ENCODE data around the gene IPO9.
"Not testable (repeated sequence)": the region's sequence is repeated elsewhere in the genome, so short reads cannot be mapped to it uniquely, and the experiment has no call there.

IPO9 gene

DNA sequence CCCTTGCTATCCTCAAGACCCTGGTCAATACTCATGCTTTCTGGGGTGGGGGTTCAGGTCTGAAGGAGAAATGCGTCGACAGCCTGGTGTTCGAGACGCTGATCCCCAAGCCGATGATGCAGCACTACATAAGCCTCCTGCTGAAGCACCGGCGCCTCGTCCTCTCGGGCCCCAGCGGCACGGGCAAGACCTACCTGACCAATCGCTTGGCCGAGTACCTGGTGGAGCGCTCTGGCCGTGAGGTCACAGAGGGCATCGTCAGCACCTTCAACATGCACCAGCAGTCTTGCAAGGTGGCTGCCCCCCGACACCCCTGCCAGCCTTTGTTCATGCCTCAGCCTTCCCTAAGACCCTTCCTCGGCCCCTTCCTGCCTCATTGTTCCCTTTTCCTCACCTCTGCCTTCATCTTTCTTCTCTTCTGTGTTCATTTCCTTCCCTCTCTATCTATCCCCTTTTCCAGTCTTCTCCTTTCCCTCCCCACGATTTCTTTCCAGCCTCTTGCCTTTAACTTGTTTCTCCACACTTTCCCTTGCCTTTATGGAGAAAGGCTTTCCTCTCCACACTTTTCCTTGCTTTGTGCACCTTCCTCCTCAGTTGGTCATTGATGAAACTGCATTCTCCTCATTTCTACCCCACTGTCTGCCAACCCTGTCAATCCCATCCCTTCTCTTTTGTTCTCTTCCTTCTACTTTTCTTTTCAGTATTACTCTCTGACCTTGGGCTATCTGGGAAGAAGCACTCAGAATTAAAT, 18.3 kb upstream of the IPO9 start:
- no peak for DNase-seq

DNA sequence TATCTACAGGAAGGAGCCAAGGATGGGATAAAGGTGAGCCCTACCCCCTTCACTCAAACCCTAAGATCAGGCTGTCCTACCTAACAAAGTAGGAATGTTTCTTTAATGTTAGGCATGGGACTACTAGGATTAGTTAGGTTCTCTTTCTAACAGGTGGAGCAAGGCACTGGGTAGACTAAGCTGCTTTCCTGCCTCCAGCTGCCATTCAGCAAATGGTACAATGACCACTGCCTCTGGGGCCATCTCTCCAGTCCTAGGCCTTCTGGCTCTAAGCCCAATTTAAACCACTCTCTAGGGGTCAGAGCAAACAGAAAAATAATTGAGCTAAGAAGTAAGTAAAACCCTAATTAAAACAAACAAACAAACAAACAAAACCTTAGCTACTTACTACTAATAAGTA, 15.7 kb upstream of the IPO9 start:
- DNase-seq: no peak

DNA sequence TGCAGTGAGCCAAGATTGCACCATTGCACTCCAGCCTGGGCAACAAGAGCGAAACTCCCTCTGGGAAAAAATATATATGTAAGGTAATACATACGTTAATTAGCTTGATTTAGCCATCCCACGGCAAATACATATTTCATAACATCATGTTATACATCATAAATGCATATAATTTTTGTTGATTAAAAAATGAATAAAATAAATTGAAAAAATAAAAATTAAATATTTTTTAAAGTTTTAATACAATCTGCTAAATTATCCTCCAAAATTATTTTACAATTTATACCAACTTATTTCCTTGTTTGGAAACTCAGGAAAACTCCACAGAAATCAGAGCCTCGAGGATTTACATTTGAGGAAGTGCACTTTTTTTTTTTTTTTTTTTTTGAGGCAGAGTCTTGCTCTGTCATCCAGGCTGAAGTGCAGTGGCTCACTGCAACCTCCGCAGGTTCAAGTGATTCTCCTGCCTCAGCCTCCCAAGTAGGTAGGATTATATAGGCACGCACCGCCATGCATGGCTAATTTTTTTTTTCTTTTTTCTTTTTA, 12.6 kb upstream of the IPO9 start:
- no peak for DNase-seq

DNA sequence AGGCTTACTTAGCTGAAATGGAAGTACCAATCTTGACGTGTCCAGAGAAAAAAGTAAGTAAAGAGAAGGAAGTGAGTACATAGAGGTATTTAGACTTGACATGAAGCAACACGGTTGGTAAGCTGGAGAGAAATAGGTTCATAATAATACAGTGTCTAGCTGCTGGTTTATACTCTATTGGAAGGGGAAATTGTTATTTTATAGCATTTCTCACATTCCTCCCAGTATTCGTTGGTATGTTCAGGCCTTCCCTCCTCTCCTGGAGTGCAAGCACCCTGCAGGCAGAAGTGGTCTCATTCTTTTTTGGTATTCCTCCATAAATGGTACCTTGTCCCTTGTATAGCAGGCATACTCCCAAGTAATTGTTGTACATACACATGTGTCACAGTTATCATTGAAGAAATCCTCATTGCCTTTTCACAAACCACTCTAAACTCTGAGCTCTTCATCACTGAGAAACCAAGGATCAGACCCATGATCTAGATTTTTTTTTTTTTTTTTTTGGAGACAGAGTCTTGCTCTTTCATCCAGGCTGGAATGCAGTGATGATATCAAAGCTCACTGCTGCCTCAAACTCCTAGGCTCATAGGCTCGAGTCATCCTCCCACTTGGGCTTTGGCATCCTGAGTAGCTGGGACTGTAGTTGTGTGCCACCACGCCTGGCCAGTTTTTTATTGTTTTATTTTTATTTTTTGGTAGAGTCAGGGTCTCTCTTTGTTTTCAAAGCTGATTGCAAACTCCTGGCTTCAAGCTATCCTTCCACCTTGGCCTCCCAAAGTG, 9.8 kb upstream of the IPO9 start:
- DNase-seq: no peak

DNA sequence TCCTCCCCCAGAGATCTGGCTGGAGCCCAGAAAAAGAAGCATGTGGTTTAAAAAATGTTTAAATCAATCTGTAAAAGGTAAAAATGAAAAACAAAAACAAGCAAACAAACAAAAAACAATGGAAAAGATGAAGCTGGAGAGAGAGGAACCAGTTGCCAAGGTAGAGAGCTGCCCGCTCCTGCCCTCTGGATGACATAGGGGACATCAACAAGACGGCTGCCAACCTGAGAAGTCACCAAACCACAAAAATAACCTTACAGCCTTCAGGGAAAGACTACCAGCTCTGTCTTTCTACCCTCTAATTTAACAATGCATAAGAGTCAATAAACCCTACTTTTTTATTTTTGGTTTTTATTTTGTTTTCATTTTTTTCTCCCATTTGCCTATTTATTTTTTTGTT, 8.5 kb upstream of the IPO9 start:
- DNase-seq: no peak

DNA sequence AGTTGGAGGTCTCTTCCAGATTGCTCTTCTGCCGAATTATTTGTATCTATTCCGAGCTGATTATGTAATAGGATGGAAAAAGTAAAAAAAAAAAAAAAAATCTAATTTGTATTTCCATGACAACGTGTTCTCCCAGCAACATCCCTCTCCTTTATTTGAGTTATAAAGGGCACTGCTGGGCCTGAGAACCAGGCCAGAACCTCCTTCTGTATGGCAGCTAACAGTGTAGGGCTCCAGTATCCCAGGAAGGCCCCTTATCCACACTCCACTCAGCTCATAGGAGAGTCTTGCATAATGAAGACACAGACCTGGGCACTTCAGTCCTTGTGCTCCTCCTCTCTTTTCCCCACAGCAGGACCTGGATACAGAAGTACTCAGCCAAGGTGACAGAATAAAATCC, 3.7 kb upstream of the IPO9 start:
- DNase-seq: no peak

DNA sequence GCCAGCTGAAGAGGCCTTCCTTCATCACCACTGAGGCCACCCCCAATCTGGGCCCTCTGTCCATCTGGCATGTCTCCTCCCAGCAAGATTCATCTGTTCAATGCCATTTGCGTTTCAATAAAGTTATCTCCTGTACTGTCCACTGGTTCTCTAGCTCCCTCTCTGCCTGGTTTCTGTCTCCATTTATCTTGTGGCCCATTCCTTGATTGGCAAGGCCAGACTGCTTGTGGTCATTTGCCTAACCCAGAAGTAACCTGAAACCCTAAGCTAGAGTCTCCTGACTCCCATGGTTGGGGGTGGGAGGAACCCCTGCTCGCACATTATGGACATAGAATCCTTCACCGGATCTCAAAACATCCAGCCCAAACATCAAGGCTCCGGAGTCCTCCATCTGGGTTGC, 2.1 kb upstream of the IPO9 start:
- DNase-seq: no peak

DNA sequence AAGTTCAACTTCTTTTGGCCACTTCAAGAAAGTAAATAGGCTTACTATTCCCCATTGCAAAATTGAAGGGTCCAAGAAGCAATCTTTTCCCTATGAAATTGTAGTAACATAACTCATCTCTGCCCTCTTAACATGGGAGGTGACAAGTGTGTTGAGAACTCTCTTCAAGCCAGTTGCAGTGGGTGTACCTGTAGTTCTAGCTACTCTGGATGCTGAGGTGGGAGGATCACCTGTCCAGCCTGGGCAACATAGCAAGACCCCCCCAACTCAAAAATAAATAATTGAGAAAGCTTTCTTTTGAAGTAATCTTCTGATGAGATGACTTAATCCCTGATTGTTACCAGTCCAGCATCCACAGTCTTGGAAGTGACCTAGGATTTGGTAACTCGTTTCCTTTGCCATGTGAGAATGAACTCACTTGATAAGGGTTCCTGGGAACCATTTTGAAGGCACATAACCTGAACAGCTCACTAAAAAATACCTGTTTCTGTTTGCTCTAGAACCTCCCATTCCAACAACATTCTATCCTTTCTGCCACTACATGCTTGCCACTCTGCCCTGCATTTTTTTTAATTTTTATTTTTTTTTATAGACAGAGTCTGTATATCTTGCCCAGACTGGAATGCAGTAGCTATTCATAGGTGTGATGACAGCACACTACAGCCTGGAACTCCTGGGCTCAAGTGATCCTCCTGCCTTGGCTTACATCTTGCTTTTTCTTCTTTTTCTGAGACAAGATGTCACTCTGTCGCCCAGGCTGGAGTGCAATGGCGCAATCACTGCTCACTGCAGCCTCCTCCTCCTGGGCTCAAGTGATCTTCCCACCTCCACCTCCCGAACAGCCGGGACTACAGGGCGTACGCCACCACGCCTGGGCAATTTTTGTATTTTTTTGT, 1.4 kb upstream of the IPO9 start:
- DNase-seq: no peak

DNA sequence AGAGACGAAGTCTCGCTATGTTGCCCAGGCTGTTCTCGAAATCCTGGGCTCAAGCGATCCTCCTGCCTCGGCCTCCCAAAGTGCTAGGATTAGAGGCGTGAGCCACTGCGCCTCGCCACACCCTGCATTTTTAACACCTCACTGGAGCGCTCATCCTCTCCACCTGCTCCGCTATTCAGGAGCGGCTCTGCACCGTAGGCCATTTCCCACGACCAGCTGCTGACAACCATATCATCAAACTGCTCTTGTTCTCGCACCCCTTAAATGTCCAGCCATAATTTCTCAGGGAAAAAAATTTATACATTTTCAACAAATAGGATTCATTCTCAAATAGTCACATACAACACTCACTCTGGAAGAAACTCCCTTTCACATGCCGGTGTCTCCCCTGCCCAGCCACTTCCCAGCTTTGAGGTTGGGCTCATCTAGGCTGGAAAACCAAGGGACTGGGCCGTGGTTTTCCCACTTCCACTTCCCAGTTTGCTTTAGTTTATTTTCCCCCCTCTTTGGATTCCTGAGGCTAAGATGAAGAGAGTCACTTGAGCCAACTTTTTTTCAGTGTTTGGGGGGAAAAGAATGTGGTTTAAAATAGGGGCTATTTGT, 639 bp upstream of the IPO9 start:
- no peak for DNase-seq

DNA sequence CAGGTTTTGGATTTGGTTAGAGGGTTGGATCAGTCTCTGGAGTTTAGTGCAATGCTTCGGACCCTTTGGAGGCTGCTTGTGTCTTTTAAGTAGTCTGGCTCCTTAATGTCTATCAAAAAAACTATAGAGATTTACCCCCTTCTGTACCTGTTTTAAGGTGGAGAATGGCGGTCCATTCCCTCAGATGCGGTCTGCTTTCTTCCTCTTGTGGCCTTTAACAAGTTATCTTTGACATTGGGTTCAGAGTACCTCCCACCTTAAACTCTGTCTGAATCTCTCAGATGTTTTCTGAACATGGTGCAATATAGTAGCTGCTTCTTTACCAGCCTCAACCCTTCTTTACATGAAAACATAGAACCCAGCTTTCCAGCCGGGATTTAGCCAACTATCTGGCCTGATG, 2.4 kb downstream of the IPO9 start:
- DNase-seq: no peak

DNA sequence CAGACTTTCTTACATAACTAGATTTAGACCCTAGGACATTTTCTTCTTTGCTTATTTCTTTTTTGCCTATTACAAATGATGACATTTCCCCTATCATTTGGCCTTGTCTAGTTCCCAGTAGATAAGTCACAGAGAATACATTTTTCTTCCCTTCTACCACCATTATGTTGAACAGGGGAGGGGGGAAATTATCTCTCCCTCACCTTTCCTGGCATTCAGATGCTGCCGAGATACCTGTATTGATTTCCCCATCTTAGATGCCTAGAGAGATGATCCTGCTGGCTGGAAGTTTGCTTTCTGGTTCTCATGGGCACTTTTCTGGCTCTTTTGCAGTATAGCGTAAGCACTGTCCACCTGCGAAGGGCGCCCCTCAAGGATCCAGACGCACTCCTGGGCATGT, 5.7 kb downstream of the IPO9 start:
- DNase-seq: no peak

DNA sequence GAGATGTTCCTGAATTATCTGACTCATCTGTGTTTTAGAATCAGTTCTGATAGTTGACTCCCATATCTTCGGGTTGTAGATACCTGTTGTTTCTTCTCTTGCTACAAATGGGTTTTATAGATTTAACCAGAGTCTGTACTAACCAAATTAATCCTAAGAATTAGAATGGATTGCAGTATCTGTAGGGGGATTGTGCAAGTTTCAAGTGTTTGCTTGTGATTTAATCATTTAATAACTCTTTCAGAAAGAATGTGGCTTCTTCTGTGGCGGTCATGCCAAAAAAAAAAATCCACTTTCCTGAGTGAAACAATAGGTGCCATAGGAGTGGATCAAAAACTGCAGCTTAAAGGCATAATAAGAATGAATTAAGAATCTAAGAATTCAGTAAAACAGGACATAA, 9.4 kb downstream of the IPO9 start:
- DNase-seq: no peak

DNA sequence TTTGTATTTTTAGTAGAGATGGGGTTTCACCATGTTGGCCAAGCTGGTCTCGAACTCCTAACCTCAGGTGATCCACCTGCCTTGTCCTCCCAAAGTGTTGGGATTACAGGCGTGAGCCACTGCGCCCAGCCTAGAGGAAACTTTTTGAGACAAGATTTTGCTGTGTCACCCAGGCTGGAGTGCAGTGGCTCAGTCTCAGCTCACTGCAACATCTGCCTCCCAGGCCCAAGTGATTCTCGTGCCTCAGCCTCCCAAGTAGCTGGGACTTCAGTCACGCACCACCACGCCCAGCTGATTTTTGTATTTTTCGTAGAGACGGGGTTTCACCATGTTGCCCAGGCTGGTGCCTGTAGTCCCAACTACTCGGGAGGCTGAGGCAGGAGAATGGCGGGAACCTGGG, 10.1 kb downstream of the IPO9 start:
- not testable (repeated sequence) for DNase-seq

DNA sequence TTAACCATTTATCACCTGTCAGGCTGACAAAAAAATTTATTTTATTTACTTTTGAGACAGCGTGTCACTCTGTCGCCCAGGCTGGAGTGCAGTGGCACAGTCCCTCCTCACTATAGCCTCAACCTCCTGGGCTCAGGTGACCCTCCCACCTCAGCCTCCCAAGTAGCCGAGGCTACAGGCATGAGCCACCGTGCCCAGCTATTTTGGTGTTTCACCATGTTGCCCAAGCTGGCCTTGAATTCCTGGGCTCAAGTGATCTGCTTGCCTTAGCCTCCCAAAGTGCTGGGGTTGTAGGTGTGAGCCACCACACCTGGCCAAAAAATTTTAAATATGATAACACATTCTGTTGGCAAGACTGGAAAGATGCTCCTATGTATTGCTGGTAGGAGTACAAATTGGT, 11.1 kb downstream of the IPO9 start:
- DNase-seq: no peak

DNA sequence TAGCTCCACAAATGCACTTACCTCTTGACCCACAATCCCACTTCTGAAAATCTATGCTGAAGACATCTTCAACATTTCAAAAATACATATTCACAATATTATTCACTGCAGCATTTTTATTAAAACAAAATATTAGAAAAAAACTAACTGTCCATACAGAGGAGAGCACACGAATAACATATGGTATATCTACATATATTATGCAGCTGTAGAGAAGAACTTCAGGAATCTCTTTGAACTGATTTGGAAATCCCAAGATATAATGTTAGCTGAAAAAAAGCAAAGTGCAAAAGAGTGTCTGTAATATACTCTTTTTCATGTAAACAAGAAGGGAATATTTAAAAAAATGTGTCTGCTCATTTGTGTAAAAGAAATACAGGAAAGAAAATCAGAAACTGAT, 11.5 kb downstream of the IPO9 start:
- DNase-seq: no peak

DNA sequence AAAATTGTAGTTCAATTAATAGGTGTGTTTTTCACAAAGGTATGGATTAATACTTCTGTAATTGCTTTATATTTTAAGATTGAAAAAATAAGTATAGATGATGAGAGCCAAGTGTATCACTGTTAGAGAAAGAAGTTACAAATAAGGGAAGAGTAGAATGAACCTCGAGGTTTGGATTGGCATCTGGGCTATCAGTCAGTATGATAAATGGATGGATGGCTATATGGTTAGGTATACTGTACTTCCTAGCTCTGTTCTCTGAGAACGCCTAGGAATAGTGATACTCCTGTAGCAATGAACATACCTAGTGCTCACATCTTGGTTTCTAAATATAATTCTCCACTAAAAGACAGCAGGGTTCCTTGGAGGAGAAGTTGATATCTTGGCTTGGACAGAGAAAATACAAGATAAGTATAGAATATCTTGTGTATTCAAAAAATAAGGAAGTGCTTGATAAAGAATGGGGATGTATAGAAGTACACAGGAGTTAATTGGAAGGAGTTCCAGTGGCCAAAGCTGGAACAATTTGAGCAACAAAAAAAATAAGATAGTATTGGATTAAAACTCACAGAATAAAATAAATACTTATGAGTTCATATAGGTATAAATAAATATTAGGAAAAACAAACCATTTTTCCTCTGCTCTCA, 12.4 kb downstream of the IPO9 start:
- DNase-seq: peak; percentile 25

DNA sequence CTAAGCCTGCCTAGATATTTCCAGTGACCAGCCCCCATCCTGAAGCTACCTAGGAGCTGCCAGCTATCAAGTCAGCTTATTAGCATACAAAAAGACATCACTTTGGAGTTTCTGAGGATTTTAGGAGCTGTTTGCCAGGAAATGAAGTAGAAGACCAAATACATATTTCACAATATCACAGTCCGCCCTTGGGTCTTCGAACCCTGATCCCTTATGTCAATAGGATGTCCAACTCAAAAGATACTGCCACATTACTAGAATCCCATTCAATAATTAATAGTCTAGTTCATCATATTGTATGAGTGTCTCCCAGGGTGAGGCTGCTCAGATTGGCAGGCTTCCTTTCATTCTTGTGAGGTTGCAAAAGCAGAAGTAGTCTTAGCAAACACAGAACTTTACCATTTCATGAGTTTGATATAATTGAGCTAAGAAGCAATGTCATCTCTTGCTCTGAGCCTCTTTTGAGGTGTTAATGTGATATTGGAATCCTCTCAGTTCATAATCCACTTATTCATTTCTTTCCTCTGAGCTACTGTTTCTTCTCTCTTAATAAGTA, 13.6 kb downstream of the IPO9 start:
- DNase-seq: peak; percentile 64

DNA sequence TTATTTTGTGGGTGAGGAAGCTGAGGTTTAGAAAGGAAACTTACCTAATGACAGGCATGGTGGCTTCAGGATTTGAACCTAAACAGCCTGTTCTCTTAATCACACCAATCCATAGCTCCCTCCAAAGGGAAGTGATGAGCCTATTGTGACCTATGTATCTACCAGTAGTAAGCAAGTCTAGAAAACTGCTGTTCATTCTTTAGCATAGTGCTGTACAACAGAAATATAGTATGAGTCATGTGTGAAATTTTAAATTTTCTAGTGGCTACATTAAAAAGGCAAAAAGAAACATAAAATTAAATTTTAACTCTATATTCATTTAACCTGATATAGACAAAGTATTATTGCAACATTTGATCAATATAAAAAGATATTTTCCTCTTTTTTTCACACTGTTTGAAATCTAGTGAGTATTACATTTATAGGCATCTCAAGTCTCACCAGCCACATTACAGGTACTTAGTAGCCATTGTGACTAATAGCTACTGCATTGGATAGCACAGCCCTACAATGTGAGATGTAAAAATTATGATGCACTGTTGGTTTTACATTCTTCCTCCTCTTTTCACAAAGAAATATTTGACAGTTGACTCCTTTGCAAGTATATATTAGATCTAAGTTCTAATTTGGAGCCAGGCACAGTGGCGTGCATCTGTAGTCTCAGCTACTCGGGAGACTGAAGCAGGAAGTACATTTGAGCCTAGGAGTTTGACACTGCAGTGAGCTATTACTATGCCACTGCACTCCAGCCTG, 16.6 kb downstream of the IPO9 start:
- DNase-seq: no peak

DNA sequence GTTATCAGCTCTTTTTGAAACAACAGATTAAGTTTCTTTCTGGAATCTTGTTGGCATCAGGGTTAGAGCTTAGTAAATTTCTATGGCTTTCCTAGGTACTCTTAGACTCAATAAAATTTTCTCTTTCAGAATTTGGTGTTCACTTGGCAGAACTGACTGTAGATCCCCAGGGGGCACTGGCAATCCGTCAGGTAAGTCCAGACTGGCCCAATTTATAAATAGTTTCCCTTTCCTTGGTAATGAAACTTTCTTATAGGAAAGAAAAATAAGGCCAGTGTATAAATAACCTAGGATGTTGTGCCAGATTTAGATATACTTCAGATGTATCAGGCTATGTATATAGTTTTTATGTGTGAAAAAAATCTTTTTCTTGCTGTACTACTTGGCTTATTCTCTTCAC, 18.2 kb downstream of the IPO9 start:
- no peak for DNase-seq

DNA sequence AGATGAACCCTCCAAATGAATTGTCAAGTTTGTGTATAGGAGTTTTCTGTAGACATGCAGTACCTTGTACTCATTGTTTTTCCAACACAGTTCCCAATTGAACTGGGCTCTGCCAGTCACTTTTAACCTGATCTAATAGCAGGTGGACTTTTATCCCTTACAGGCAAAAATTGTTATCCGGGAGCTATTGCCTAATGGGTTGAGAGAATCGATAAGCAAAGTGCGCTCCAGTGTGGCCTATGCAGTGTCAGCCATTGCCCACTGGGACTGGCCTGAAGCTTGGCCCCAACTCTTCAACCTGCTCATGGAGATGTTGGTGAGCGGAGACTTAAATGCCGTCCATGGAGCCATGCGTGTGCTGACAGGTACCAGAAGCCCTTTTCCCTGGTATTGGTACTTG, 19.3 kb downstream of the IPO9 start:
- DNase-seq: no peak

DNA sequence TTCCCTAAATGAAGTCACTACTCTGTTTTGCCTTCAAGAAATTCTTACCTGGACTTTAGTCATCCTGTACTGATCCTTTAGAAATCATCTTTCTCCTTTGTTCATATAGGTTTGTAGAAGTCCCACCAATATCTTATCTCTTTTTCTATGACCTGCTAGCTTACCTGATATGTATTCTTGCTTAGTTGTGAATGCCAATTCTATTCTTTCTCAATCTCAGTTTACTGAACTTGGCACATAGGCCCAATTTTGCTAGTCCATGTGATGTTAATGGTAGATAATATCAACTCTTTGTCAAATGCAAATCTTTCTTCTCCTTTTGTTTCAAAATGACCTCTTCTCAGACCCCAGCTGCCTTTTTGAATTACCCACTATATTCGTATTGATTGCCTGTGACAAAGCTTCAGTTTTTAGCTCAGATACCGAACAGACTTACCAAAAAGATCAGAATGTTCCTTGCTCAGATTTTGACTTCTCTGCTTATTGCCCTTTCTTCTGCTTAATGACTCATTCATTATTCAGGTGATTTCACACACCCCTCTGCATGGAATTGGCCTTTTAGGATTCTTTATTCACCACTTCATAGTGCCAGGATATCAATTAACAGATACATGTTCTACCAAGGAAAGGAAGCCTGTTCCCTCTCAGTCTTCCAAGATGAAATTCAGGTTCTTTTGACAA, 20.6 kb downstream of the IPO9 start:
- no peak for DNase-seq

Measured in hematopoietic multipotent progenitor cell treated with erythropoietin and hydrocortisone succinate and interleukin-3 and kit ligand, for 4 days (in vitro differentiated cells).